ENCODE results near the gene FGA. TPM values are rescaled to one million over a fixed set of nuclear protein-coding genes. Genes with fewer than 3 reads are reported as not detected.

FGA gene
- total RNA-seq, 1 donor from 2014 or later, result not detected

GRCh38 chr4:154542271-154542879 lies 48.2 kb downstream of the FGA start:
- DNase-seq (ENCODE audit: low spot score), result no peak

Other genes with a start within 250 kb of the FGA start
- gene DCHS2, start 98.9 kb downstream of the FGA start, total RNA-seq, result 0.32 TPM
- 66.8 TPM for gene PLRG1, start 40.3 kb downstream of the FGA start, total RNA-seq
- gene FGB, start 27.7 kb downstream of the FGA start, total RNA-seq, result not detected
- not detected for gene FGG, start 21.9 kb upstream of the FGA start, total RNA-seq
- 0.39 TPM for gene LRAT, start 153.3 kb upstream of the FGA start, total RNA-seq
- gene RBM46, start 190.5 kb upstream of the FGA start, total RNA-seq, result not detected

Data from mesenteric fat pad (tissue), 1 donor.